Measurements from ENCODE around the gene DIPK1B.
A peak's percentile ranks its signal among the peaks of the same experiment; 100 is the strongest.

Gene DIPK1B

DNA sequence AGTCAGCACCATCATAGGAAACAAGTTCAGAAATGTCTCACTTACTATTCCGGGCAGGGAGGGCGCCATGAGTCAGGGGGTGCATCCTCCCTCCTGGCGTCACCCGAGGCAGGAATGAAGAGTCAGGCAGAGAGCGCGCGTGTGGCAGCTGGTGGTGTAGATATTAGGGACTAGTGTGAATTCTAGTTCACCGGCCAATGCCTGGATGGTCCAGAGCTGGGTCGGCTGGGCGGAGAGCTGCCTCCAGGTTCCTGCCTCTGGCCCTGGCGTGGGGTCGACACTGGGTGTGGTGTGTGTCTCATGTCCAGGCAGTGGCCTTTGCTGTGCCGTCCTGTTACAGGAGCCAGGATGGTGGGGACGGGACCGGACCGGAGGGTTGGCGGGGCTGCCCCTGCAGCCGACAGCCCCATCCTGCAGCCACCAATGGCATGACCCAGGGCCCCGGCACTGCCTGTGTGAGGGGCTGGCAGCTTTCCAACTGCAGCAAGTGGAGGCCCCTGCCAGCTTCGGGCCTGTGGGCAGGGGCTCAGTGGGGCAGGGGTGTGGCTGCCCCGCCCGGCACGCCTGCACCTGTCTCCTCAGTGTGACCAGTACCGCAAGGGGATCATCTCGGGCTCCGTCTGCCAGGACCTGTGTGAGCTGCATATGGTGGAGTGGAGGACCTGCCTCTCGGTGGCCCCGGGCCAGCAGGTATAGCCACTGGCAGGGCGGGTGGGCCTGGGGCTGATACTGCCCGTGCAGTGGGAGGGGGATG lies 9.1 kb downstream of the DIPK1B start:
- DNase-seq, result no peak

DNA sequence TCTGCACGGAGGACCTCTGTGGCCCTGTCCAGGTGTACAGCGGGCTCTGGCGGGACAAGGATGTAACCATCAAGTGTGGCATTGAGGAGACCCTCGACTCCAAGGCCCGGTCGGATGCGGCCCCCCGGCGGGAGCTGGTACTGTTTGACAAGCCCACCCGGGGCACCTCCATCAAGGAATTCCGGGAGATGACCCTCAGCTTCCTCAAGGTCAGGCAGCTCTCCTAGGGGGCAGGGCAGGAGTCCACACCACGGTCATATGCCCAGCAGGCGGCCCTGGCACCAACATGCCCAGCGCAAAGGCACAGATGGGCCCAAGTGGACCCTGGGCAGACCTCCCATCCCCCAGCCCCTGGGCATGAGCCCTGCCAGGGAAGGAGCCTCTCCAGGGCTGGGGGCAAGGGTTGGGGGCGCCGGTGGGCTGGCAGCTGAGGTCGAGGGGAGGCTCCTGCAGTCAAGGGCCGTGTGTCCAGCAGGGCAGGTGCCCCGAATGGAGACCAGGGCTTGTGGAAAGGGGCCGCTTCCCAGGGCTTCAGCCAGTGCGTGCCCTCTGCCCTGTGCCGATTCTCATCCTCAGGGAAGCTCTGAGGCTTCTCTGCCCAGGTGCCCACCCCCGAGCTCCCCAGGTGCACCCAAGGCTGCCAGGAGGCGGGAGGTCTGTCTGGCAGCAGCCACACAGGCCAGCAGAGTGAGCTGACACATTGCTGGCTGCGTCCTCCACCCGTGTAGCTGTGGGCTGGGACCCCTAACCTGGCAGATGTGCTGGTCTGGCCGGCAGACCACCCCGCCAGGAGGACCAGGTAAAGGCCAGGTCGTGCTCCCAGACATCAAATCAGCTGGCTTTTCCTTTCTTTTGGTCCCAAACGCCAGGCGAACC lies 10.0 kb downstream of the DIPK1B start:
- no peak for DNase-seq

DNA sequence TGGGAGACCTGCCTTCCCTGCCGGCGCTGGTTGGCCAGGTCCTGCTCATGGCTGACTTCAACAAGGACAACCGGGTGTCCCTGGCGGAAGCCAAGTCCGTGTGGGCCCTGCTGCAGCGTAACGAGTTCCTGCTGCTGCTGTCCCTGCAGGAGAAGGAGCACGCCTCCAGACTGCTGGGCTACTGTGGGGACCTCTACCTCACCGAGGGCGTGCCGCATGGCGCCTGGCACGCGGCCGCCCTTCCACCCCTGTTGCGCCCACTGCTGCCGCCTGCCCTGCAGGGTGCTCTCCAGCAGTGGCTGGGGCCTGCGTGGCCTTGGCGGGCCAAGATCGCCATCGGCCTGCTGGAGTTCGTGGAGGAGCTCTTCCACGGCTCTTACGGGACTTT lies 10.6 kb downstream of the DIPK1B start:
- no peak for DNase-seq

DNA sequence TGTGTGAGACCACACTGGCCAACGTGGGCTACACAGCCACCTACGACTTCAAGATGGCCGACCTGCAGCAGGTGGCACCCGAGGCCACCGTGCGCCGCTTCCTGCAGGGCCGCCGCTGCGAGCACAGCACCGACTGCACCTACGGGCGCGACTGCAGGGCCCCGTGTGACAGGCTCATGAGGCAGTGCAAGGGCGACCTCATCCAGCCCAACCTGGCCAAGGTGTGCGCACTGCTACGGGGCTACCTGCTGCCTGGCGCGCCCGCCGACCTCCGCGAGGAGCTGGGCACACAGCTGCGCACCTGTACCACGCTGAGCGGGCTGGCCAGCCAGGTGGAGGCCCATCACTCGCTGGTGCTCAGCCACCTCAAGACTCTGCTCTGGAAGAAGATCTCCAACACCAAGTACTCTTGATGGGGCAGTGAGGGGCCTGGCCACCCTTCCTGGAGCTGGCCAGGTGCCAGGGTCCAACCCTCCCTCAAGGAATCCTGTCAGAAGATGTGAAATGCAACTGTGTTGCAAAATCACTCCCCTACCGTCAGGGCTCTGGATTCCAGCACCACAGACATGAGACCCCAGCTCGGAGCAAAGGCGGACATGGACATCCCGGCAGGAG lies 11.1 kb downstream of the DIPK1B start:
- no peak for DNase-seq

DNA sequence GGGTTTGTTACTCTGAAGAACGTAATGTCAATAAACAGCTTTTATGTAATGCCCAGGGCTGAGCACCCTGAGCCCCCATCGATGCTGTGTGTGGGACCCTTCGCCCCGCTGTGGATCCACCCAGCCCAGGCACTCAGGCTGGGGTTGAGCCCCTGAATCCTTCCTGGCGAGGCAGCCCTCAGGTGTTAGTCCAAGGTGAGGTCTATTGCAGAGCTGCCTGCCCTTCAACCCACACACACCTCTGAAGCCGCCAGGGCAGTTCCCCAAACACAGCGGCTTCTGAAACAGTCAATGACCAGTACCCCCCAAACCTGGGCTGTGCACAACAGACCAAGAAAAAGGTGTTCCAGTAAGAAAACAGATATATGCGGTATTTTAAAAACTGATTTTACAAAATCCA lies 11.6 kb downstream of the DIPK1B start:
- DNase-seq, result no peak

DNA sequence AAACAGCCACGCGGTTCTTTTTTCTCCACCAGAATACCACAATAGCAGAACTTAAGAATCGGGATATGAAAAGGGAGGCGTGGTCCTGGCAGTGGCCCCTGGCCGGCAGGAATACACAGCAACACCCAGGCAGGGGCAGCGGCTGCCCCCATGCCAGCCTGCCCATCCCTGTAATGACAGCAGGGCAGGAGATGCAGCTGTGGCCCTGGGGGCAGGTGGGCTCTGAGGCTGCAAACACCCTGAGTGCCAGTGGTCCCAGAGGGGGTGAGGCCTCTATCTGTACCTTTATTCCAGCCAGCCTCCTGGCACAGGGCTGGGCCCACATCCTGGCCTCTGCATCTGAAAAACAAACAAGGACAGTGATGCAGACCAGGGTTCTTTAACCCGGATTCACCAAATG lies 12.4 kb downstream of the DIPK1B start:
- DNase-seq, result no peak

DNA sequence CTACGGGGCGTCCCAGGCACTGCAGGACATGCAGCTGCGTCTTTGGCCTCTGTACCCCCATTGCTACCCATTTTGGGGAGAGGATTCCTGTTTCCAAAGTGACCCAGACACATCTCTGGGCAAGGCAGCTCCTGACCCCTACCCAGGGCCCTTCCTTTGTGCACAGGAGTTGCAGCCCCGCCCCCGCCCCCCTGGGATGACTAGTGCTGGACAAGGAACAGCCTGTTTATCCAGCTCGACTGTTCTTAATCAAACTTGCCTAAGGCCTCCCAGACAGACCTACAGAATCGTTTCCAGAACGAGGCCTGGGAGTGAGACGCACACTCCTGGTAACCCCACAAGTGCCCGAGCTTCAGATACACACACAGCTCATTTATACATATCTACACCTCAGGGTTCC lies 13.2 kb downstream of the DIPK1B start:
- no peak for DNase-seq

DNA sequence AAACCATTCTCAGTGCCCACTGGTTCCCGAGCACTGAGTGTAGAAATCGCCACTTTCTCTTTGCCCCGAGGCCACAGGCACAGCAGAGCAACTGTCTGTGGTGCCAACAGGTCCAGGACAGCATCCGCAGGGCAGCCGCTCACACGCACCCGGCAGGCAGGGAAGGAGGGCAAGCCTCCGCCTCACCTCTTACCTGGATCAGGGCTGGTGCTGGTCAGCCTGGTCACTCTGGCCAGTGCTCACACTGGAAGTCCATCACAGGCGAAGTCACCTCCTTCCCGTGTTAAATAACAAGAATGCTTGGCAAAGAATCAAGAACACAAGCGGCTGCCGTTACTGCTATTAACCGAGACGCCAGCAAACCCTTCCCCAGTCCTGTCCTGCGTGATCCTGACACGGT lies 13.7 kb downstream of the DIPK1B start:
- DNase-seq, result no peak

DNA sequence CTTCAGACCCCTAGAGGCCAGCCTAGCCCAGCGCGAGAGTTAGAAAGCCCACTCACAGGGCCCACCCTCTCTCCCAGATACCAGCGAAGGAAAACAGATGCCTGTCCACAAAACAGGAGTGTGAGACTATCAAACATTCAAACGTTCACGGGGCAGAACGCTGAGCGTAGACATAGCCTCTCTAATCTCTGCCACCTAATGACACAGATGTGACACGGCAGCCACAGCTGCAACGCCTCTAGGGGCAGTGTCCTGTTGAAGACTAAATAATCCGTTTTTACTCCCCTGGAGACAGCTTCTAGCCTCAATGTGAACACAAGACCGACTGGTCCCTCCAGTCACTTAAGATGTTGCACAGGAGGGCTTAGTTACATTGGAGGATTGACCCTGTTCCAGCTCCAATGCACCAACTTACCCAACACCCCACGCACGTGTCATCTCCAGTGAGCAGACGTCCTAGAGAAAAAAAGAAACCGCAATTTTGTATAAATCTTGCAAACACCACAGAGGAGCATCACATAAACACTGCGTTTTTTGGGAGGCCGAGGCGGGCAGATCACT lies 14.3 kb downstream of the DIPK1B start:
- DNase-seq, result peak in 3 of 5 donors; percentile 39 to 60 (median 47)

DNA sequence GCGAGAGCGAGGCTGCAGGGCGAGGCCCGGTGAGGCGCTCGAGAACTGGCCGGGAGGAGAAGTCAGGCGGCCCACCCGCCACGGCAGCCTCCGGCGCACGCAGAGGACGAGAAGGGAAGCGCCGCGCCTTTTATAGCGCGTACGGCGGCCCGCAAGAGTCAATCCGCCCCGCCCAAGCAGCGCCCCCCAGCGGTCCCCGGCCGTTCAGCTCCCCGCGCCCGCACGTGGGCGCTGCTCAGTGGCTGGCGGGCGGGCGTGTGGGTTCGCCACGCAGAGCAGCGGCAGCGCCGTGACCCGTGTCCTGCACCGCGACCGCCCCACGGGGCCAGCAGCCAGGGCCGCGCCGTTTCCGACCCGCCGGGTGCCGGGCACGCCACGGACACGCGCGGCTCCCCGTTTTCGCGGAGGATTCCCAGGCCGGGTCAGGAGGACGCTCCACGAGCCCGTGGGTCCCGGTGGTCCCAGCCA lies 15.7 kb downstream of the DIPK1B start:
- peak; percentile 82 to 92 (median 89) for DNase-seq

DNA sequence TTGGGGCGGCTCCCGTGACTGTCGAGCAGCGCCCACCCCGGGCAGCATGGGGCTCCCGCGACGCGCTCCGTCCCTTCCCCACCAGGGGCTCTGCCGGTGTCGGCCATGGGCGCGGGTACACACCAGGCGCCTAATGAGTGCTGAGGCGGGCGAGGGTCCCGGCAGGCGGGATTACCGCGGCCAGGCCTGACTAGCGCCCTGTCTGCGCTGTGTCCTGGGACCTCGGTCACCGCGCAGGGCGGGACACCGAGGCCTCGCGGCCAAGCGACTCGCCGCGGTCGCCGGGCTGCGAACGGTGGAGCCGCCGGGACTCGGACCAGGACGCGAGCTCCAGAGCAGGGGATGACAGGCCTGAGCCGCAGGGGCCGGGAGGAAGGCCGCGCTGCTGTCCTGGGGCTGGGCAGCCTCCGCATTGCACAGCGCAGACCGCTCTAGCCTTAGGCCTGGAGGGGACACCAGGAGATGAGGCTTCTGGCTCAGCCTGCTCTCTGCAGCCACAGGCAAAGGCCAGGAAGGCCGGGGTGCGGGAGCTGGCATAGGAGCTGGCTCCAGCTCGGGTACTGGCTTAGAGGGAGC lies 16.3 kb downstream of the DIPK1B start:
- no peak for DNase-seq

DNA sequence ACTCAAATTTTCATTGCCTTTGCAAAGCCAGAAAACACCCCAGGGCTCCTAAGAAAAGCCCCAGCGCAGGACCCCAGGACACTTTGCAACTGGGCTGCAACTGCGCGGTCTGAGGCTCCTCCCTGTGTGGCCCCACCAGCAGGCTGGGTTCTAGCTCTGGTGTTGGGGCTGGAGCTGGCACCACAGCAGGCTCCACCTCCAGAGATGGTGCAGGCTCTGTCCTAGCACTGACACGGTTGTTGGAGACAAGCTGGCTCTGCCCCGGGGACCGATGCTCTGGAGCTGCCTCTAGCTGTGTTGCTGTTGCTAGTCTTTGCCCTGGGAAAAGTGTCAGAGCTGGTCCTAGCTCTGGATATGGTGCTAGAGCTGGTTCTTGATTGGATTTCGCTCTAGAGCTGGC lies 16.8 kb downstream of the DIPK1B start:
- no peak for DNase-seq

DNA sequence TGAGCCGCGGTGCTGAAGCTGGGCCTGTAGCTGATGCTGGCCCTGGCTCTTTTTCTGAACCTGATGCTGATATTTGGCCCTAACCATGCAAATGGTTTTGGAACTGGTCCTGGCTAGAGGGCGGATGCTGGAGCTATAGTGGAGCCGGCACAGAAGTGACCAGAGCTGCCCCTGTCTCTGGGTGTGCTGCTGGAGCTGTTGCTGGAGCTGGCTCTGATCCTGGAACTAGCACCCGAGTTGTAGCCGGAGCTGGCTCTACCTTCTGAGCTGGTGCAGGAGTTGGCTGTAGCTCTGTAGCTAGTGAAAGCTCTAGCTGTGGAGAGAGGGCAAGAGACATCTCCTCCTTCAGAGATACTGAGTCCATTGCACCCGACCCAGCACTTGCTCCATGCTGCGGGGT lies 17.6 kb downstream of the DIPK1B start:
- no peak for DNase-seq

DNA sequence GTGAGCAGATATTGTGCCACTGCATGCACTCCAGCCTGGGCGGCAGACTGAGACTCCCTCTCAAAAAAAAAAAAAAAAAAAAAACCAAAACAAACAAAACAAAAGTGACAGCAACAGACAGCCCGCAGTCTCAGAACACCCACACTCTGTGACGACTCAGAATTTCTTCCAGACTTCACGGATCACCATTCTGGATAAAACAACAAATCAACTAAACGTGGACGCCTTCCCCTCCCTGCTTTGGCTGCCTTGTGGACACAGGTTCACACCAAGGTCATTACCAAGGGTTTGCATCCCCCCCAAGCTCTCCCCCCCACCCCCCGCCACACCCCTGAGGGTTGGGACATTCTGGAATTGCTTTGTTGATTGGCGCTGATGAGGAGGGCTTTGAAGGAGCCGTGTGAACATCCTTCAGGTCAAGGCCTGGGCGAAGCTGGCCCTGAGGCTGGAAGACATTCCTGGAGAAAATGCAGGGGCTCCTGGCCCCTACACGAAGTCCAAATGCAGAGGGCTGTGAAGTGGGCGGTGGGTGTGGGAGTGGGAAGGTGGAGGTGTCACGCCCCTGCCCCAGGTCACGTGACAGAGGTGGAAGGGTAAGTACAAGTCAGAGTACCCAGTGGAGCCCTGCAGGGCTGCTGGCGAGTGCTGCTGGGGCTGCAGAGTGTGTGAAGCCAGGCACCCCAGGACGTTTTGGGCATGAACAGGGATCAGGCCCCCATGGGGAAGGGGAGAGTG lies 20.2 kb downstream of the DIPK1B start:
- no peak for DNase-seq

DNA sequence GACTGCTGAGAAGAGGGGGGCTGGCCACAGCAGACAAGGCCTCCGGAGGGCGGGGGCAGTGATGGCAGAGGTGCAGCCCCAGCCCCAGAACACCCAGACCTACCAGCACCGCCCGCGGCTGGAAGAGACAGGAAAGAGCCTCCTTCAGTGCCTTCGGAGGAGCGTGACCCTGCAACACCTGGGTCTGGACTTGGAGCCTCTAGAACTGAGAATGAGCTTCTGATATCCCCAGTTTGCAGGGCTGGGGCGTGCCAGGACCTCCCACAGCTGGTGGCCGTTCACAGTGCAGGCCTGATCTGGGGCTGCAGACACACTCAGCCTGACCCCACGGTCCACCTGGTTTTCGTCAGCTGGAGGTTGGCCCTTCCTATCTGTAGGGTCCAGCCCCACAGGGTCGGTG lies 21.2 kb downstream of the DIPK1B start:
- no peak for DNase-seq

DNA sequence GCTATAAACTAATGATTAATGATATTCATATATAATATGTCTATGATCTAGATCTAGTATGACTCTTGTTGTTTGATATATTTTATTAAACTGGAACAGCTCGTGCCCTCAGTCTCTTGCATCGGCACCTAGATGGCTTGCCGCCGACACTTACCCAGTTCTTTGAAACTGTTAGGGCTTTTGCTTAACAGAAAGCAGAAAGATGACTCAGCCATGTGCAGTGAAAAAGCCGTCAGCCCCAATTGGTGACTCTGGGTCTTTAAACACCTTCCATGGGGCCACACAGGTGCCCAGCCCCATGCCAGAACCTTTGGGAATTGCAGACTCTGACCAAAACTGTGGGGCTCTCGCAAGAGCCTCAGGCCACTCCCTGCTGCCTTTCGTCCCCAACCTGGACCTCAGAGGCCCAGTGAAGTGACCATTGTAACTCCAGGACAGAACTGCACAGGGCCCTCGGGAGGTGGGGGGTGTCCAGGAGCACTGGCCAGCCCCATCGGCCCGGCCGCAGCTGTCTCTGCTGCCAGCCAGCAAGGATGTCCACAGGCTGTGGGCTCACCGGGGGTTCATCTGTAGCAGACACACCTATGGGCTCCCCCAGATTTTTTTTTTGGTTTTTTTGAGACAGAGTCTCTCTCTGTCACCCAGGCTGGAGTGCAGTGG lies 22.6 kb downstream of the DIPK1B start:
- peak in 1 of 5 donors; percentile 33 for DNase-seq

DNA sequence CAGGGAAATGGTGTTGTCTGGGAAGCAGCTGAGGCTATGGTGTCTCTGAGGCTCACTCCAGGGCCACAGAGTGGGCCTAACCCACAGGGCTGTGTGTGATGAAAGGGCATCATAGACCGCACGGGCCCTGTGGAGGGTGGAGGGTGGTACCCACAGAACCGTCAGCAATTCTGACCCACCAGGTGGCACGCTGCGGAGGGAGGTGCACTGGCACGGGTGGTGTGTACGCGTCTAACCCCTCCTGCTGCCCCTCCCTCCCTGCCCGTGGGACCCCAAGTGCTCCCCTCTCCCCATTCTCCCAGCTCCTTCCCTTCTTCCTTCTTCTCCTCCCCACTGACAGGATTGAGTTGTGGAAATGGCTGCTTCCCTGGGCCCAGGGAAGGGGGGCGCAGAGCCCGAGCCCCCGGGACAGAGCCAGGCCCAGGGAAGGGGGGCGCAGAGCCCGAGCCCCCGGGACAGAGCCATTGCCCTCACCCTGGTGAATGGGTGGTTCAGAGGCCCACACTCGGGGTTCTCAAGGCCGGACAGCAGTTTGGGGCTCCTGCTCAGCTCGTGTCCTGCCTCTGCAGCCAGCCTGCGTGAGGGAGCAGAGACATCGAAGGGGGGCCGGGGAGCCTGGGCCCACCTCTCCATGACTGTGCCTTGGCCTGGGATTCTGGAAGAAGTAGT lies 23.6 kb downstream of the DIPK1B start:
- DNase-seq, result no peak

DNA sequence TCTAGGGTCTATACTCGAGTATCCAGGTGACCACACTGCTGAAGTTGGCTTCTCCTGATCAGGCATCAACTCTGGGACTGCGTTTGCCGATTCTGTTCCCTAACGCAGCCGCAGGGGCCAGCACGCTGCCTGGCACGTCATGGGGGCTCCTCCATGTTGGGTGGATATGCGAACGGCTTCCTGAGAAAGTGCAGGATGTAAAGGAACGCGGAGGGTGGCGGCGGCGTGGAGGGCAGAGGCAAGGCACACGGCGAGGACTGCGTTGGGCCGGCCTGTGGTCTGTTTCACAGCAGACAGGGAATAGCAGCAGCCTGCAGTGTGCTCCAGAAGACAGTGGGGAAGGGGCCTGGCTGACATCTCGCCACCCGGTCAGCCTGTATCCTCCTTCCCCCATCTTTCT lies 26.6 kb downstream of the DIPK1B start:
- DNase-seq, result no peak

DNA sequence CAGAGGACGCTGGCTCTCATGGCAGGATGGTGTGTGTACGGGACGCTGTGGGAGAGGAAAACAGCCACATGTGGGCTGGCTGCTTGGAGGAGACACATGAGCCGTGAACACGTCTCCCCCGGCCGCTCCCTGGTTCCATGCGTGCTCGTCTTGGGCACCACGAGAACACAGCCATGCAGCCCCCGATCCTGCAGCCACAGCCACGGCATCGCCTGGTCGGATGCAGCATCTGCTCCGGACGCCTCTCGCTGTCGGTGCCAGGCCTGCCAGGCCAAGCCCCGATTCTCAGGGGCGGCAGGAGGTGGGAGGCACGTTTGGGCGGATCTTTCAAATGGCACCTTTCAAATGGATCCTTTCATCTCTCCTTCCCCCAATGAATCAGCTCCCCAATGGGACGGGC lies 27.1 kb downstream of the DIPK1B start:
- DNase-seq, result no peak

DNA sequence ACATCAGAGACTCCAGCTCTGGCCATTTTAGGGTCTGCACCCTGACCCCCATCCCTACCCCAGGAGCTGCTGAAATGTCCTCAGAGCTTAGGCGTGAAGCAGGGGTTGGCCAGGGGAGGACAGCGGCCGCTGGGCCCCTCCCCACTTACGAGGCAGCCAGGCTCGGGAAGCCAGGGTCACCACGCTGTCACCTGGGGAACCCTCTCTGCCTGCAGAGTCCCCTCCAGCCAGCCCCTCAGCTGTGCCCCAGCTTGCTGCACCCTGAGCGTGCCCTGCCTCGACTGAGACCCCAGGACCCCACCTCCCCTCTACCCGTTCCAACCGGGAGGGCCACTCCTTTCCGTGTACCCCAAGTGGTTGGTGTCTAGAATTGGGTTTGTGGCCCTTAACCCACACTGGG lies 27.7 kb downstream of the DIPK1B start:
- DNase-seq, result no peak

DNA sequence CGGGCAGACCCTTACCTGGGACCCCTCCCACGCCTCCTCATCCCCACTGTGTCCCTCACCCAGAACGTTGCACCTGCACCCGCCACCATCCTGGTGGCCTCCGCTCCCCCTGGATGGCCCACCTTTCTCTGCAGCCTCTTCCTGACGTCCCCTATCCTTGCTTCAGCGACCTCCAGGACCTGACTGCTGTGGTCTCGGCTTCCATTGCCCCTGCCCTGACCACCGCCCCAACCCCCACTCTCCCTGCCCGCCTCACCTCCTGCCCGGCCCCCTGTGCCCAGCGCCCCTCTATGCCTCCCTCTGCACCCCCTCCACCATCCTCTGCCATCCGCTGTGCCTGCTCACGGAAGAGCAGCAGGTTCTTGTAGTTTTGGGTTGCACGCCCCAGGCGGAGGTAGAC lies 28.1 kb downstream of the DIPK1B start:
- DNase-seq, result no peak
